Choroid plexus epithelial cell (primary cell): ENCODE results near the gene RMI2.

Experiments
- DNase-seq: peaks from one replicate; pipeline ENCODE4 v3.0.0-alpha.2; 2010; ENCODE audit warnings: low read depth
- H3K4me3 ChIP-seq: 2 replicates; pipeline ENCODE4 v1.5.1; 2011; ENCODE audit warnings: low read depth, mild to moderate bottlenecking, control low read depth, low read length, moderate library complexity
- CTCF ChIP-seq: conservative IDR thresholded peaks from 2 replicates; pipeline ENCODE4 v1.5.1; 2011; ENCODE audit warnings: low read depth, mild to moderate bottlenecking, control low read depth, inconsistent platforms, low read length, moderate library complexity

RMI2 gene

GRCh38 chr16:11299865-11300559 lies 45.2 kb upstream of the RMI2 start:
- TF ChIP-seq CTCF = no peak
- H3K4me3 ChIP-seq = no peak overlapping the region
- DNase-seq = no peak

GRCh38 chr16:11300560-11300892 lies 44.7 kb upstream of the RMI2 start:
- no peak for DNase-seq
- H3K4me3 ChIP-seq = no peak overlapping the region
- TF ChIP-seq CTCF = no peak

DNA sequence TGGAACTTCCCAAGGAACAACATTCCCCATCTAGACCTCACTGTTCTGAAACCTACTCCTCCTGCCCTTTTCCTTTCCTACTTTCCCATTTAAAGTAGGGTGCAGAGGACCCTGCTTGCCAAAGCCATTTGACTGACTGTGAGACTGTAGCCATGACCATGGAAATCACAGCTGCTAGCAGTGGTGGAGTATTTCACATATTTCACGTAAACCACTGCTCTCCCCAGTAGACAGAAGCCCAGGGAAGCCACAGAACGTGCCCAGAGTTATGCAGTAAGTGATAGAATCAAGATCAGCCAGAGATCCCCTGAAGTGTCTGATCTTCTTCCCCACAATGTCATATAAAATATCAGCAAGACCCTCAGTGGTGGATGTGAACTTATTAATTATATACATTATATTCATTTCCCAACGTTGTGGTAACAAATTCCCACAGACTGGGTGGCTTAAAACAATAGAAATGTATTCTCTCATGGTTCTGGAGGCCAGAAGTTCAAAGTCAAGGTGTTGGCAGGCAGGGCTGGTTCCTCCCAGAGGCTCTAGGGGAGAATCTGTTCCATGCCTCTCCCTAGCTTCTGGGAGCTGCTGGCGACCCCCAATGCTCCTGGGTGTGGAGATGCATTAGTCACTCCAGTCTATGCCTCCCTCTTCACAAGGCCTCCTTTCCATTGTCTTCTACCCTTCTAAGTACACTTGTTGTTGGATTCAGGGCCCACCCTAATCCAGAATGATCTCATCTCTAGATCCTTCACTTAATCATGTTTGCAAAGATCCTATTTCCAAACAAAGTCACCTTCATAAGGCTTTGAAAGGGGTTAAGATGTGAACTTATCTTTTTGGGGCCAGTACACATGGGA lies 43.4 kb upstream of the RMI2 start:
- no peak for DNase-seq
- H3K4me3 ChIP-seq = no peak overlapping the region
- no peak for TF ChIP-seq CTCF

DNA sequence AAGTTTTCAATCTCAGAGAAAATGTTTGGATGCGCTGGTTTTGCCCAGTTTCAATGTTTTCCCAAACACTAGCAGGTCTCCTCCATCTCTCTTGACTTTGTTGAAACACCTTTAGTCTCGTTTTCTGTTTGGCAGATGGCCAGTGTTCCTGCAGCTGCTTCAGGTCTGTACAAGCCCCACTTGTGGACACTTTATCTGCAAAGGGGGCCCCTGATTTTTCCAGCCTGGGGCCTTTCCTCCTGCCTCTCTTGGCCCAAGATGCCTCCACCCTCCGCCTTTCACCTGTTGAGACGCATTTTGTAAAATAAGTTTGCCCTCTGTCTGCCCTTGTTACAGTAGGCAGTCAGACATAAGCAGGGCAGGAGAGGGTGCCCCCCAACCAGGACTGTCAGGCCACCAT lies 42.3 kb upstream of the RMI2 start:
- no peak for DNase-seq
- no peak for TF ChIP-seq CTCF
- H3K4me3 ChIP-seq = no peak overlapping the region

DNA sequence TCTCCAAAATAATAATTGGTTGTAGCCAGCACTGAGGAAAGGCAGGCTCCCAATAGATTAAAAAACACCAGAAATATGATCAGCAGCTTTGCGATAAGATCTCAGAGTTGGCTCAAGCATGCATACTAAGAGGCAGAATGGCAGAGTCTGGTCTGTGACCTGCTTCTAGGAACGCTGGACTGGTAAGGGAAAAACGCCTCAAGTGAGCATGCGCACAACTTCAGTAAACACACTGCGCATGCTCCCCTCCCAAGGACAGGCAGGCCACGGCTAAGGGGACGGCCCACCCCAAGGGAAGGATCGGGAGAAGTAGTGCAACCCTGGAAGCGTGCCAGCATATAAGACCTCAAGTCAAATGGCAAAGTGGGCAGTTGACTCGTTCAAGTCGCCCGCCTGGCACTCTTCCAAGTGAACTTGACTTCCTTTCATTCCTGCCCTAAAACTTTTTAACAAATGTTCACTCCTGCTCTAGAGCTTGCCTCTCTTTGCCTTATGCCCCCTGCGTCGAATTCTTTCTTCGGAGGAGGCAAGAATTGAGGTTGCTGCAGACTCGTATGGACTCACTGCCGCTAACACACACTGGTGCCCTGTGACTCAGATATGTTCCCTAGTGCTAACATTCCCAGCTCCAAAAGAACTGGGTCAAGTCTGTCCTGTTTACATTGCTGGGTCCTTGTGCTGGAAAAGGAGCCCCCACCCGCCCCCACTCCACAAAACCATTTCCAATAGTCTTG lies 41.7 kb upstream of the RMI2 start:
- H3K4me3 ChIP-seq = no peak overlapping the region
- no peak for TF ChIP-seq CTCF
- DNase-seq = no peak

GRCh38 chr16:11306381-11306780 lies 38.9 kb upstream of the RMI2 start:
- H3K4me3 ChIP-seq = no peak overlapping the region
- DNase-seq = no peak
- no peak for TF ChIP-seq CTCF
